ENCODE results near the gene SCN2B.
"Not testable (repeated sequence)": the region's sequence is repeated elsewhere in the genome, so short reads cannot be mapped to it uniquely, and the experiment has no call there.

The SCN2B gene

GRCh38 chr11:118206391-118207031, 30.1 kb upstream of the SCN2B start:
- DNase-seq = no peak

- DNase-seq = no peak
Measured at GRCh38 chr11:118205606-118206378, 29.4 kb upstream of the SCN2B start.

- peak; percentile 71 for DNase-seq
Measured at GRCh38 chr11:118202599-118203422, 26.4 kb upstream of the SCN2B start.

- DNase-seq = no peak
Measured at GRCh38 chr11:118201966-118202365, 25.5 kb upstream of the SCN2B start.

GRCh38 chr11:118200901-118201680, 24.7 kb upstream of the SCN2B start:
- peak; percentile 36 for DNase-seq

GRCh38 chr11:118200497-118200896, 24.1 kb upstream of the SCN2B start:
- DNase-seq = no peak

- DNase-seq = no peak
Measured at GRCh38 chr11:118199135-118199534, 22.7 kb upstream of the SCN2B start.

- DNase-seq = peak; percentile 91
Measured at GRCh38 chr11:118198370-118198769, 21.9 kb upstream of the SCN2B start.

GRCh38 chr11:118194835-118195627, 18.6 kb upstream of the SCN2B start:
- DNase-seq = no peak

- no peak for DNase-seq
Measured at GRCh38 chr11:118193910-118194566, 17.6 kb upstream of the SCN2B start.

- not testable (repeated sequence) for DNase-seq
Measured at GRCh38 chr11:118192817-118193216, 16.4 kb upstream of the SCN2B start.

- not testable (repeated sequence) for DNase-seq
Measured at GRCh38 chr11:118190942-118191506, 14.6 kb upstream of the SCN2B start.

- DNase-seq = no peak
Measured at GRCh38 chr11:118186346-118187107, 10.1 kb upstream of the SCN2B start.

GRCh38 chr11:118184784-118185579, 8.5 kb upstream of the SCN2B start:
- no peak for DNase-seq

- DNase-seq = not testable (repeated sequence)
Measured at GRCh38 chr11:118183691-118184090, 7.3 kb upstream of the SCN2B start.

- no peak for DNase-seq
Measured at GRCh38 chr11:118180300-118180703, 3.9 kb upstream of the SCN2B start.

GRCh38 chr11:118176778-118177134, 317 bp upstream of the SCN2B start:
- DNase-seq = no peak

- DNase-seq = no peak
Measured at GRCh38 chr11:118175031-118175992, 1.1 kb downstream of the SCN2B start.

Measured in CD4-positive, alpha-beta T cell treated with Interleukin-17A for 4 hours (primary cell).